ENCODE measurements around the gene CEP41.

Gene CEP41

GRCh38 chr7:130346177-130346905, 94.5 kb downstream of the CEP41 start:
- no peak for DNase-seq

- no peak for DNase-seq
These were observed 95.1 kb downstream of the CEP41 start for GRCh38 chr7:130345725-130346124.

GRCh38 chr7:130345136-130345535, 95.7 kb downstream of the CEP41 start:
- no peak for DNase-seq

GRCh38 chr7:130344271-130344866, 96.4 kb downstream of the CEP41 start, which contains the start of gene CPA5:
Gene CPA5, plus strand, starts transcription at chr7:130344816. Its CDS starts 1,670 bp downstream, at chr7:130346486.
- DNase-seq: no peak
